Jurkat, Clone E6-1 (cell line): ENCODE data around the gene RSPRY1.

Source experiments
- DNase-seq: peaks from one replicate; pipeline ENCODE4 v3.0.0-alpha.2; 2011; ENCODE audit warnings: low read depth, low spot score
- H3K4me3 ChIP-seq: 2 replicates; pipeline ENCODE4 v1.5.1; 2011; ENCODE audit warnings: mild to moderate bottlenecking, low read length, control low read depth, moderate library complexity

Gene RSPRY1

GRCh38 chr16:57244463-57244766, 58.3 kb downstream of the RSPRY1 start:
- DNase-seq: no peak
- peak overlapping the region; percentile 48 for H3K4me3 ChIP-seq

- DNase-seq: peak; percentile 97
- H3K4me3 ChIP-seq: peak within 1 kb of the TSS; percentile 64
Observed at GRCh38 chr16:57244767-57245471, 58.8 kb downstream of the RSPRY1 start, which contains the start of gene ARL2BP. Gene ARL2BP, plus strand, starts transcription at chr16:57245259. Its CDS starts 109 bp downstream, at chr16:57245368.

GRCh38 chr16:57245472-57246113, 59.5 kb downstream of the RSPRY1 start:
- DNase-seq: no peak
- peak overlapping the region; percentile 64 for H3K4me3 ChIP-seq

GRCh38 chr16:57251352-57251751, 65.2 kb downstream of the RSPRY1 start:
- H3K4me3 ChIP-seq: no peak overlapping the region
- DNase-seq: no peak

GRCh38 chr16:57252148-57252721, 66.1 kb downstream of the RSPRY1 start:
- H3K4me3 ChIP-seq: no peak overlapping the region
- DNase-seq: no peak

GRCh38 chr16:57253466-57253865, 67.3 kb downstream of the RSPRY1 start:
- no peak for DNase-seq
- H3K4me3 ChIP-seq: no peak overlapping the region

- H3K4me3 ChIP-seq: no peak overlapping the region
- DNase-seq: no peak
Observed at GRCh38 chr16:57255686-57256415, 69.7 kb downstream of the RSPRY1 start.

- no peak overlapping the region for H3K4me3 ChIP-seq
- peak; percentile 85 for DNase-seq
Observed at GRCh38 chr16:57256601-57257395, 70.7 kb downstream of the RSPRY1 start.

GRCh38 chr16:57257455-57258070, 71.4 kb downstream of the RSPRY1 start:
- DNase-seq: no peak
- no peak overlapping the region for H3K4me3 ChIP-seq

- DNase-seq: no peak
- no peak overlapping the region for H3K4me3 ChIP-seq
Observed at GRCh38 chr16:57258226-57258909, 72.2 kb downstream of the RSPRY1 start.

- DNase-seq: no peak
- H3K4me3 ChIP-seq: no peak overlapping the region
Observed at GRCh38 chr16:57258910-57259475, 72.9 kb downstream of the RSPRY1 start.

- H3K4me3 ChIP-seq: no peak overlapping the region
- no peak for DNase-seq
Observed at GRCh38 chr16:57260294-57260929, 74.3 kb downstream of the RSPRY1 start.

GRCh38 chr16:57261806-57262205, 75.7 kb downstream of the RSPRY1 start:
- DNase-seq: no peak

GRCh38 chr16:57262841-57263540, 76.9 kb downstream of the RSPRY1 start:
- no peak for DNase-seq
- H3K4me3 ChIP-seq: no peak overlapping the region

More at GRCh38 chr16:57261806-57262205, 75.7 kb downstream of the RSPRY1 start:
- no peak overlapping the region for H3K4me3 ChIP-seq

- no peak for DNase-seq
- no peak overlapping the region for H3K4me3 ChIP-seq
Observed at GRCh38 chr16:57263541-57264351, 77.6 kb downstream of the RSPRY1 start.

- no peak overlapping the region for H3K4me3 ChIP-seq
- no peak for DNase-seq
Observed at GRCh38 chr16:57264381-57264780, 78.3 kb downstream of the RSPRY1 start.
